Esophagus (tissue), 2 donors: ENCODE measurements around the gene CKS1B. TPM values are rescaled to one million over a fixed set of nuclear protein-coding genes. Genes with fewer than 3 reads are reported as not detected.
A peak's percentile ranks its signal among the peaks of the same experiment; 100 is the strongest.

Experiments
- H3K27ac ChIP-seq, 2 donors: one replicate each; pipeline ENCODE4 v1.5.1; 2013; ENCODE audit warnings: low read depth in 2 of 2, mild to moderate bottlenecking in 2 of 2, inconsistent platforms in 1 of 2, low read length in 1 of 2, moderate library complexity in 1 of 2
- H3K27me3 ChIP-seq, 2 donors: one replicate each; pipeline ENCODE4 v1.6.1; 2013; ENCODE audit warnings: low read length in 2 of 2, control low read depth in 1 of 2, mild to moderate bottlenecking in 1 of 2; ENCODE audit not compliant: insufficient read depth in 2 of 2, control insufficient read depth in 1 of 2
- H3K36me3 ChIP-seq, 2 donors: one replicate each; pipeline ENCODE4 v1.6.1; 2013; ENCODE audit warnings: low read length in 1 of 2; ENCODE audit not compliant: control insufficient read depth in 2 of 2, insufficient read depth in 2 of 2
- H3K4me1 ChIP-seq, 2 donors: one replicate each; pipeline ENCODE4 v1.6.1; 2013; ENCODE audit warnings: low read length in 1 of 2; ENCODE audit not compliant: control insufficient read depth in 2 of 2, insufficient read depth in 2 of 2
- H3K4me3 ChIP-seq, 2 donors: one replicate each; pipeline ENCODE4 v1.5.1; 2013; ENCODE audit warnings: low read length in 2 of 2, mild to moderate bottlenecking in 2 of 2, low read depth in 1 of 2, moderate library complexity in 1 of 2
- H3K9me3 ChIP-seq, 2 donors: one replicate each; pipeline ENCODE4 v1.6.1; 2013; ENCODE audit warnings: mild to moderate bottlenecking in 2 of 2, low read depth in 1 of 2, low read length in 1 of 2, moderate library complexity in 1 of 2; ENCODE audit not compliant: control insufficient read depth in 2 of 2, insufficient read depth in 1 of 2
- WGBS, 2 donors: extraction: QIAGEN DNeasy Blood & Tissue Kit; methylation state at CpG; one replicate each; pipeline ENCODE4 v1.1.7; 2013; 5-methylcytosine and 5-hydroxymethylcytosine counted together
- polyA plus RNA-seq, 2 donors: library from polyadenylated mRNA; stranded (reverse); fragments of 200-250 nt; gene quantifications; one replicate each; pipeline ENCODE4 v1.2.3, GENCODE V29; 2013
- donor health status: healthy with polysubstance abuse.
- donor health status: Bipolar disorder and iron deficiency.

The CKS1B gene
- polyA plus RNA-seq, 2 donors = 8.9 to 74.3 TPM

GRCh38 chr1:155011437-155012025 lies 37.0 kb downstream of the CKS1B start:
- peaks cover 21 to 50% of the 10 kb centered on the region in 2 donors for H3K4me1 ChIP-seq

GRCh38 chr1:155012026-155012546 lies 37.6 kb downstream of the CKS1B start:
- no peak overlapping the region for H3K4me3 ChIP-seq
- peaks cover 23 to 53% of the 10 kb centered on the region in 2 donors for H3K4me1 ChIP-seq
- no peaks in the 10 kb centered on the region for H3K27me3 ChIP-seq
- peaks cover 8 to 38% of the 10 kb centered on the region in 2 donors for H3K36me3 ChIP-seq
- H3K9me3 ChIP-seq = no peaks in the 10 kb centered on the region
- WGBS, 2 donors = 16 to 19% methylated on average over 8 to 9 of the region's 9 CpGs
- peak overlapping the region; percentile 98 for H3K27ac ChIP-seq

More at GRCh38 chr1:155011437-155012025, 37.0 kb downstream of the CKS1B start:
- Histone ChIP-seq H3K4me3 (peak overlapping the region; percentile 18 to 87), H3K27me3 (no peaks in the 10 kb centered on the region), H3K36me3 (peaks cover 8 to 36% of the 10 kb centered on the region in 2 donors), H3K9me3 (no peaks in the 10 kb centered on the region), H3K27ac (peak overlapping the region; percentile 98)
- 46 to 65% methylated on average over 6 of the region's 6 CpGs for WGBS, 2 donors

- H3K9me3 ChIP-seq = no peaks in the 10 kb centered on the region
- peaks cover 8 to 38% of the 10 kb centered on the region in 2 donors for H3K36me3 ChIP-seq
- H3K27ac ChIP-seq = peak overlapping the region; percentile 98
- H3K27me3 ChIP-seq = no peaks in the 10 kb centered on the region
- WGBS, 2 donors = 51 to 60% methylated on average over 3 of the region's 3 CpGs
- no peak overlapping the region for H3K4me3 ChIP-seq
- peaks cover 22 to 54% of the 10 kb centered on the region in 2 donors for H3K4me1 ChIP-seq
Observed at GRCh38 chr1:155012776-155013602, 38.5 kb downstream of the CKS1B start.

- H3K9me3 ChIP-seq = no peaks in the 10 kb centered on the region
- H3K4me3 ChIP-seq = no peak overlapping the region
- 37 to 44% methylated on average over 8 of the region's 8 CpGs for WGBS, 2 donors
- H3K36me3 ChIP-seq = peaks cover 8 to 38% of the 10 kb centered on the region in 2 donors
- H3K27me3 ChIP-seq = no peaks in the 10 kb centered on the region
- peaks cover 22 to 55% of the 10 kb centered on the region in 2 donors for H3K4me1 ChIP-seq
- H3K27ac ChIP-seq = peak overlapping the region; percentile 98
Observed at GRCh38 chr1:155013632-155014031, 39.2 kb downstream of the CKS1B start.

- Histone ChIP-seq H3K36me3 (peaks cover 8 to 38% of the 10 kb centered on the region in 2 donors), H3K4me1 (peaks cover 22 to 56% of the 10 kb centered on the region in 2 donors), H3K27me3 (no peaks in the 10 kb centered on the region), H3K9me3 (no peaks in the 10 kb centered on the region), H3K27ac (peak overlapping the region; percentile 95 to 96), H3K4me3 (no peak overlapping the region)
- 85 to 86% methylated on average over 31 of the region's 31 CpGs for WGBS, 2 donors
Observed at GRCh38 chr1:155014709-155015508, 40.4 kb downstream of the CKS1B start.

- Histone ChIP-seq H3K36me3 (peaks cover 8 to 38% of the 10 kb centered on the region in 2 donors), H3K27me3 (no peaks in the 10 kb centered on the region), H3K4me3 (no peak overlapping the region), H3K27ac (peak overlapping the region; percentile 95 to 96), H3K4me1 (peaks cover 22 to 56% of the 10 kb centered on the region in 2 donors), H3K9me3 (no peaks in the 10 kb centered on the region)
- 66 to 67% methylated on average over 16 of the region's 16 CpGs for WGBS, 2 donors
Observed at GRCh38 chr1:155015527-155016230, 41.2 kb downstream of the CKS1B start.

- 62 to 64% methylated on average over 26 of the region's 26 CpGs for WGBS, 2 donors
- H3K27me3 ChIP-seq = no peaks in the 10 kb centered on the region
- peaks cover 8 to 35% of the 10 kb centered on the region in 2 donors for H3K36me3 ChIP-seq
- H3K9me3 ChIP-seq = no peaks in the 10 kb centered on the region
- peaks cover 22 to 53% of the 10 kb centered on the region in 2 donors for H3K4me1 ChIP-seq
- peak overlapping the region; percentile 95 to 96 for H3K27ac ChIP-seq
- H3K4me3 ChIP-seq = no peak overlapping the region
Observed at GRCh38 chr1:155016231-155016831, 41.9 kb downstream of the CKS1B start.

- H3K36me3 ChIP-seq = peaks cover 8 to 35% of the 10 kb centered on the region in 2 donors
- peak overlapping the region; percentile 95 to 96 for H3K27ac ChIP-seq
- whole genome bisulfite sequencing, 2 donors = 2 to 7% methylated on average over 22 to 49 of the region's 49 CpGs
- H3K9me3 ChIP-seq = no peaks in the 10 kb centered on the region
- H3K27me3 ChIP-seq = no peaks in the 10 kb centered on the region
- H3K4me1 ChIP-seq = peaks cover 14 to 44% of the 10 kb centered on the region in 2 donors
- H3K4me3 ChIP-seq = peak overlapping the region; percentile 27 to 30
Observed at GRCh38 chr1:155017041-155017945, 42.8 kb downstream of the CKS1B start.
